Measurements from ENCODE around the gene TSPAN9. TPM values are rescaled to one million over a fixed set of nuclear protein-coding genes. Genes with fewer than 3 reads are reported as not detected.

TSPAN9 gene
- total and polyA plus RNA-seq, 10 of the 15 experiments (the other 5 are each of a cell fraction or from before 2014, with no cell fraction given), result 0.03 to 1.0 (median 0.12) TPM; not detected in 5

DNA sequence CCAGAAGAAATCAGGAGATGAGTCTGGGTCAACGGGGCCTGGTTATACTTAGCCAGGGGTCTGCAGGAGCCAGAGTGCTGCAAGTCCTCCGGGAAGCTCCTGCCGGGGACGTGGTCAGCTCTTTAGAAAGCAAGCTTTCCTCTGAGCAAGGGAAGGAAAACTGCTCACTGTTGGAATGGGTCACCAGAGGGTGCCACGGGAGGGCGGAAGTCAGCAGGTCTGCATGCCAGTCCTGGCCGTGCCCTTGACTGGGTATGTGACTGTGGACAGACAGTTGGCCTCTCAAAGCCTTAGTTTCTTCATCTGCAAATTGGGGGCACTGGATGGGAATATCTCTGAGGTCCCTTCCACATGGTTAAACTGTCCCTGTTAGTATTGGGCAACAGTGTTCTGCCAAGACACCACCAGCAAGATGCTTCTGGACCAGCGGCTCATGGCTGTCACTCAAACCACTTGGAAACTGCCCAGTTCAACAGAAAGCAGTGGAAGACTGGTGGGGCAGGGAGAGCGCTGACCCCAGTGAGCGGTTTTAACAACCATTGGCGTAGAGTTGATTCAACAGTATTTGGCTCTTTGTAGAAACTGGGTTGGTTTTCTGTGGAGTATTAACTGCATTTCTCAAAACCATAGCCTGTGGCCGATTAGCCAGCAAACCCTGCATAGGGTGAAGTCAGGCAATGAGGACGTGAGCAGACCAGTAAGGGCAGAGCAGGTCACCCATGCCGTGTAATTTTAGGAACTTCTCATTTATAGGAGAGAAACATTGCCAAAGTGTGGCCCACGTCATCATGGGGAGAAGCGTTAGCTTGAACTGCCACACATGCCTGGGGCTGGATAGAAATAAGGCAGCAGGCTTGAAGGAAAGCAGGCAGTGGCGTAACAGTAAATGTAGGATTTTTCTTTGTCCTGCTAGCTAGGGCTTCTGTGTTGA lies 249.9 kb downstream of the TSPAN9 start:
- CTCF ChIA-PET, result no interaction called here
- in situ Hi-C loops (cut with MboI), result no loop called here

GRCh38 chr12:3328081-3328480 lies 250.9 kb downstream of the TSPAN9 start:
- Histone ChIP-seq H3K9me3 (replicated peaks; ENCODE audit: control insufficient read depth, insufficient read depth, low read length) (no peaks in the 10 kb centered on the region), H3K9ac (ENCODE audit: control insufficient read depth, insufficient read depth, low read length) (no peak overlapping the region), H3K27me3 (replicated peaks in 1 of 2; ENCODE audit: control insufficient read depth in 2 of 2, insufficient read depth in 2 of 2, low read length in 1 of 2) (peaks cover 0 to 13% of the 10 kb centered on the region in 2 experiments; a peak in 3 of 4 replicates), H3K4me2 (ENCODE audit: control insufficient read depth, insufficient read depth) (no peak overlapping the region), H3K4me3 (no peak overlapping the region), H3K36me3 (ENCODE audit: control insufficient read depth in 2 of 2, insufficient read depth in 2 of 2, low read length in 1 of 2) (no peaks in the 10 kb centered on the region), H3K27ac (ENCODE audit: control insufficient read depth, insufficient read depth) (no peak overlapping the region), H2AFZ (ENCODE audit: control insufficient read depth, low read depth, low read length) (no peak overlapping the region), H4K20me1 (ENCODE audit: control insufficient read depth, insufficient read depth) (no peaks in the 10 kb centered on the region), H3K79me2 (ENCODE audit: control insufficient read depth, insufficient read depth, low read length) (no peaks in the 10 kb centered on the region), H3K4me1 (ENCODE audit: control insufficient read depth, insufficient read depth, low read length) (no peaks in the 10 kb centered on the region)
- ChIA-PET CTCF (no interaction called here), POLR2A (no interaction called here), SMC1A (ENCODE audit: uncharacterized antibody, unreplicated experiment) (no interaction called here), RAD21 (ENCODE audit: unreplicated experiment) (no interaction called here)
- ATAC-seq (no peak), DNase-seq (ENCODE audit: low read depth, low spot score) (no peak), FAIRE-seq (no peak)
- in situ Hi-C loops (cut with MboI), result no loop called here
- WGBS (ENCODE audit: insufficient coverage, insufficient replicate concordance, low lambda C conversion rate, missing lambda C conversion rate), result 9% methylated on average over 4 of the region's 4 CpGs
- BruUV-seq (replicated peaks), result no TSS peak
- intact Hi-C loops (cut with micrococcal nuclease; ENCODE audit: unreplicated experiment), result no loop called here
- TF ChIP-seq MEF2B (IDR thresholded peaks at IDR 0.05; ENCODE audit: partially characterized antibody, poor library complexity, severe bottlenecking) (no peak), DPF2 (IDR thresholded peaks at IDR 0.05) (no peak), ZNF24 (IDR thresholded peaks at IDR 0.05) (no peak), PAX8 (IDR thresholded peaks at IDR 0.05) (no peak), HDGF (IDR thresholded peaks at IDR 0.05) (no peak), RBBP5 (conservative IDR thresholded peaks at IDR 0.05) (no peak), HDAC6 (IDR thresholded peaks at IDR 0.05; ENCODE audit: unreplicated experiment) (no peak), TAF1 (IDR thresholded peaks at IDR 0.05; ENCODE audit: borderline replicate concordance, low read depth, low read length) (no peak), SP1 (IDR thresholded peaks at IDR 0.05; ENCODE audit: low read depth, low read length) (no peak), EP300 (IDR thresholded peaks at IDR 0.05; ENCODE audit: borderline replicate concordance in 1 of 2, control insufficient read depth in 1 of 2, low read depth in 2 of 2, low read length in 2 of 2) (no peak), IKZF2 (IDR thresholded peaks at IDR 0.05) (no peak), RUNX3 (IDR thresholded peaks at IDR 0.05; ENCODE audit: low read length) (no peak), SKIL (IDR thresholded peaks at IDR 0.05; ENCODE audit: low read depth, poor library complexity, severe bottlenecking) (no peak), CBFB (IDR thresholded peaks at IDR 0.05; ENCODE audit: low read depth) (no peak), MTA3 (IDR thresholded peaks at IDR 0.05; ENCODE audit: borderline replicate concordance, low read length) (no peak), TCF12 (IDR thresholded peaks at IDR 0.05; ENCODE audit: low read depth, low read length) (no peak)

More for the DNA sequence above, 249.9 kb downstream of the TSPAN9 start:
- FAIRE-seq (no peak), ATAC-seq (no peak), DNase-seq (ENCODE audit: low read depth, low spot score) (no peak)
- Histone ChIP-seq H3K27me3 (replicated peaks in 1 of 2; ENCODE audit: control insufficient read depth in 2 of 2, insufficient read depth in 2 of 2, low read length in 1 of 2) (peaks cover 0 to 13% of the 10 kb centered on the region in 2 experiments; a peak in 3 of 4 replicates), H2AFZ (ENCODE audit: control insufficient read depth, low read depth, low read length) (no peak overlapping the region), H3K36me3 (ENCODE audit: control insufficient read depth in 2 of 2, insufficient read depth in 2 of 2, low read length in 1 of 2) (no peaks in the 10 kb centered on the region), H3K4me1 (ENCODE audit: control insufficient read depth, insufficient read depth, low read length) (no peaks in the 10 kb centered on the region), H3K79me2 (ENCODE audit: control insufficient read depth, insufficient read depth, low read length) (no peaks in the 10 kb centered on the region), H3K4me2 (ENCODE audit: control insufficient read depth, insufficient read depth) (no peak overlapping the region), H3K4me3 (no peak overlapping the region), H3K9ac (ENCODE audit: control insufficient read depth, insufficient read depth, low read length) (no peak overlapping the region), H3K9me3 (replicated peaks; ENCODE audit: control insufficient read depth, insufficient read depth, low read length) (no peaks in the 10 kb centered on the region), H3K27ac (ENCODE audit: control insufficient read depth, insufficient read depth) (no peak overlapping the region), H4K20me1 (ENCODE audit: control insufficient read depth, insufficient read depth) (no peaks in the 10 kb centered on the region)
- TF ChIP-seq DPF2 (IDR thresholded peaks at IDR 0.05), result no peak
- SMC1A ChIA-PET (ENCODE audit: uncharacterized antibody, unreplicated experiment), result no interaction called here
- intact Hi-C loops (cut with micrococcal nuclease; ENCODE audit: unreplicated experiment), result no loop called here
- WGBS (ENCODE audit: insufficient coverage, insufficient replicate concordance, low lambda C conversion rate, missing lambda C conversion rate), result 34% methylated on average over 17 of the region's 17 CpGs
- no TSS peak for BruUV-seq (replicated peaks)
- POLR2A ChIA-PET, result no interaction called here
- RAD21 ChIA-PET (ENCODE audit: unreplicated experiment), result no interaction called here
